Posterior vena cava (tissue), 2 donors: ENCODE data around the gene STAP2. TPM values are rescaled to one million over a fixed set of nuclear protein-coding genes. Genes with fewer than 3 reads are reported as not detected.
A peak's percentile ranks its signal among the peaks of the same experiment; 100 is the strongest.

ENCODE experiments used
- DNase-seq: peaks from one replicate; pipeline ENCODE4 v3.0.0-alpha.2; 2020; ENCODE audit warnings: low spot score
- intact Hi-C, 2 donors: fragments of 100-400 bp; cut with DNase I; formaldehyde crosslinking; loops; one replicate each; pipeline versions ENCODE4 v1.14.1 to v1.14.2; 2022 to 2023
- total RNA-seq, 2 donors: library from RNA; stranded (reverse); fragmentation: NEBNext Ultra II Directional; extraction: Animal tissue kit (Norgen Biotek cat#: 25700); gene quantifications; one replicate each; pipeline ENCODE4 v1.2.1, GENCODE V29; 2021
- donor health status: DM: yes; HTN: yes; CAD: no.
- donor health status: DM: yes; HTN: yes; CAD: no.

Gene STAP2
- total RNA-seq, 2 donors from 2014 or later = 2.1 to 2.7 TPM

- intact Hi-C loops = loop anchor here in 1 of 2 donors (2.0 kb wide), 1 partner anchor 28 kb away; no protein-coding TSS in a partner anchor
- DNase-seq = no peak
Observed at GRCh38 chr19:4372165-4373012, 33.8 kb upstream of the STAP2 start.

GRCh38 chr19:4371247-4372164 is 32.9 kb upstream of the STAP2 start:
- DNase-seq = peak; percentile 78
- intact Hi-C loops = loop anchor here in 1 of 2 donors (2.0 kb wide), 1 partner anchor 27 kb away; no protein-coding TSS in a partner anchor

GRCh38 chr19:4370418-4371041 is 31.9 kb upstream of the STAP2 start:
- DNase-seq = no peak
- intact Hi-C loops = no loop called here

- DNase-seq = peak; percentile 88
- intact Hi-C loops = no loop called here
Observed at GRCh38 chr19:4369888-4370260, 31.2 kb upstream of the STAP2 start.

- intact Hi-C loops = no loop called here
- DNase-seq = peak; percentile 91
Observed at GRCh38 chr19:4369109-4369887, 30.7 kb upstream of the STAP2 start.

- peak; percentile 78 for DNase-seq
- intact Hi-C loops = no loop called here
Observed at GRCh38 chr19:4368128-4368820, 29.6 kb upstream of the STAP2 start.

GRCh38 chr19:4367781-4368127 is 29.1 kb upstream of the STAP2 start:
- intact Hi-C loops = no loop called here
- peak; percentile 79 for DNase-seq

- no peak for DNase-seq
- intact Hi-C loops = no loop called here
Observed at GRCh38 chr19:4367336-4367723, 28.7 kb upstream of the STAP2 start.

- peak; percentile 77 for DNase-seq
- intact Hi-C loops = no loop called here
Observed at GRCh38 chr19:4366666-4367335, 28.2 kb upstream of the STAP2 start.

- intact Hi-C loops = no loop called here
- peak; percentile 70 for DNase-seq
Observed at GRCh38 chr19:4365791-4366665, 27.4 kb upstream of the STAP2 start.

GRCh38 chr19:4365341-4365740 is 26.7 kb upstream of the STAP2 start:
- no peak for DNase-seq
- intact Hi-C loops = no loop called here

GRCh38 chr19:4363571-4364304 is 25.1 kb upstream of the STAP2 start:
- intact Hi-C loops = loop anchor here in 1 of 2 donors (5.0 kb wide), 1 partner anchor 34 kb away; no protein-coding TSS in a partner anchor

GRCh38 chr19:4362831-4363545 is 24.4 kb upstream of the STAP2 start:
- no peak for DNase-seq
- intact Hi-C loops = loop anchor here in 1 of 2 donors (5.0 kb wide), 1 partner anchor 34 kb away; no protein-coding TSS in a partner anchor

More at GRCh38 chr19:4363571-4364304, 25.1 kb upstream of the STAP2 start:
- DNase-seq = no peak

- peak; percentile 75 for DNase-seq
- intact Hi-C loops = loop anchor here in 1 of 2 donors (5.0 kb wide), 1 partner anchor 35 kb away; no protein-coding TSS in a partner anchor
Observed at GRCh38 chr19:4362101-4362828, 23.6 kb upstream of the STAP2 start.
